Thoracic aorta (tissue), 2 donors: ENCODE results near the gene FARP1. TPM values are rescaled to one million over a fixed set of nuclear protein-coding genes. Genes with fewer than 3 reads are reported as not detected.

ENCODE experiments used
- ATAC-seq: fragments of 150-250 bp; one replicate; pipeline ENCODE4 v1.8.0; 2017; ENCODE audit warnings: low read depth; ENCODE audit not compliant: insufficient number of reproducible peaks, low FRiP score
- DNase-seq: peaks from one replicate; pipeline ENCODE4 v3.0.0-alpha.2; 2020; ENCODE audit warnings: low spot score
- H3K27ac ChIP-seq, 2 donors: fragments of 200-600 bp; sonication (generic); 1 replicate in 1 of 2; 2 replicates in 1 of 2; pipeline ENCODE4 v1.5.1; 2016; ENCODE audit warnings: mild to moderate bottlenecking in 2 of 2, moderate library complexity in 2 of 2
- H3K27me3 ChIP-seq: fragments of 200-600 bp; sonication (generic); replicated peaks from 2 replicates; pipeline ENCODE4 v1.6.0; 2016; ENCODE audit warnings: mild to moderate bottlenecking; ENCODE audit not compliant: insufficient read depth
- H3K36me3 ChIP-seq: fragments of 200-600 bp; sonication (generic); one replicate; pipeline ENCODE4 v1.5.1; 2016
- H3K4me1 ChIP-seq, 2 donors: fragments of 200-600 bp; sonication (generic); 1 replicate in 1 of 2; 2 replicates in 1 of 2; pipeline versions ENCODE4 v1.5.1 to v1.6.0; 2016; ENCODE audit warnings: low read depth in 2 of 2, mild to moderate bottlenecking in 1 of 2; ENCODE audit not compliant: control insufficient read depth in 1 of 2
- H3K4me3 ChIP-seq: fragments of 200-600 bp; sonication (generic); 2 replicates; pipeline ENCODE4 v1.5.1; 2016; ENCODE audit warnings: mild to moderate bottlenecking
- H3K9me3 ChIP-seq: fragments of 200-600 bp; sonication (generic); 2 replicates; pipeline ENCODE4 v1.5.1; 2016
- total RNA-seq, 2 donors: library from RNA; depleted of rRNA; stranded (reverse); fragments of >200 nt; gene quantifications; one replicate each; pipeline versions ENCODE4 v1.1.0 to v1.2.3, GENCODE V29; 2016
- TF ChIP-seq, protein P1 (sequence below): fragments of 200-600 bp; sonication (generic); IDR thresholded peaks from one replicate; pipeline ENCODE4 v1.5.1; 2019; ENCODE audit warnings: antibody characterized with exemption

The FARP1 gene
- total RNA-seq, 2 donors from 2014 or later, result 17.6 to 30.3 TPM

- Histone ChIP-seq H3K27me3 (no peaks in the 10 kb centered on the region), H3K4me1 (peaks cover 23 to 38% of the 10 kb centered on the region in 2 donors), H3K4me3 (peak overlapping the region; percentile 48), H3K36me3 (no peaks in the 10 kb centered on the region), H3K27ac (peak overlapping the region; percentile 67 to 75), H3K9me3 (no peaks in the 10 kb centered on the region)
- TF ChIP-seq, protein P1, sequence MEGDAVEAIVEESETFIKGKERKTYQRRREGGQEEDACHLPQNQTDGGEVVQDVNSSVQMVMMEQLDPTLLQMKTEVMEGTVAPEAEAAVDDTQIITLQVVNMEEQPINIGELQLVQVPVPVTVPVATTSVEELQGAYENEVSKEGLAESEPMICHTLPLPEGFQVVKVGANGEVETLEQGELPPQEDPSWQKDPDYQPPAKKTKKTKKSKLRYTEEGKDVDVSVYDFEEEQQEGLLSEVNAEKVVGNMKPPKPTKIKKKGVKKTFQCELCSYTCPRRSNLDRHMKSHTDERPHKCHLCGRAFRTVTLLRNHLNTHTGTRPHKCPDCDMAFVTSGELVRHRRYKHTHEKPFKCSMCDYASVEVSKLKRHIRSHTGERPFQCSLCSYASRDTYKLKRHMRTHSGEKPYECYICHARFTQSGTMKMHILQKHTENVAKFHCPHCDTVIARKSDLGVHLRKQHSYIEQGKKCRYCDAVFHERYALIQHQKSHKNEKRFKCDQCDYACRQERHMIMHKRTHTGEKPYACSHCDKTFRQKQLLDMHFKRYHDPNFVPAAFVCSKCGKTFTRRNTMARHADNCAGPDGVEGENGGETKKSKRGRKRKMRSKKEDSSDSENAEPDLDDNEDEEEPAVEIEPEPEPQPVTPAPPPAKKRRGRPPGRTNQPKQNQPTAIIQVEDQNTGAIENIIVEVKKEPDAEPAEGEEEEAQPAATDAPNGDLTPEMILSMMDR, result no peak
- DNase-seq, result peak; percentile 85
- ATAC-seq, result peak; percentile 92
Observed at GRCh38 chr13:98484289-98485219, 341.7 kb downstream of the FARP1 start.

GRCh38 chr13:98485561-98485960 is 342.7 kb downstream of the FARP1 start:
- no peaks in the 10 kb centered on the region for H3K9me3 ChIP-seq
- H3K4me1 ChIP-seq, result peaks cover 23 to 38% of the 10 kb centered on the region in 2 donors
- no peak overlapping the region for H3K4me3 ChIP-seq
- no peak for ATAC-seq
- H3K27ac ChIP-seq, result peak overlapping the region; percentile 67 to 75
- no peak for DNase-seq
- TF ChIP-seq, protein P1, result no peak
- H3K36me3 ChIP-seq, result no peaks in the 10 kb centered on the region
- no peaks in the 10 kb centered on the region for H3K27me3 ChIP-seq

DNA sequence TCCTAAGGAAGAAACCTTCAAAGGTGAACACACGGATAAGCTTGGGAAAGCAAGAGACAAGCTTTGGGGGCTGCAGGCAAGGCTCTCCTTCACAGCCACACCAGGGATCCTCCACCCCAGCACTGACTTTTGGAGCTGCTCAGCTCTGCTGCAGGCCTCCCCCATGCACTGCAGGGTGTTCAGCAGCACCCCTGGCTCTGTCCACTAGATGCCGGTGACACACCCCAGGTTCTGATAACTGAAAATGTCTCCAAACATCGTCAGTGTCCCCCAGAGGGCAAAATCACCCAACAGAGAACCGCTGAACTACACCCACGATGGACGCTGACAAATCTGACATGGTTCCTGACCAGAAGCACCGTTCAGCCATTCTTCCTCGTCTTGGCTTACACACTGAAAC is 343.5 kb downstream of the FARP1 start:
- H3K36me3 ChIP-seq, result no peaks in the 10 kb centered on the region
- H3K27ac ChIP-seq, result no peak overlapping the region
- H3K9me3 ChIP-seq, result no peaks in the 10 kb centered on the region
- no peak overlapping the region for H3K4me3 ChIP-seq
- TF ChIP-seq, protein P1, result no peak
- DNase-seq, result no peak
- ATAC-seq, result no peak
- H3K27me3 ChIP-seq, result no peaks in the 10 kb centered on the region
- peaks cover 23 to 38% of the 10 kb centered on the region in 2 donors for H3K4me1 ChIP-seq

DNA sequence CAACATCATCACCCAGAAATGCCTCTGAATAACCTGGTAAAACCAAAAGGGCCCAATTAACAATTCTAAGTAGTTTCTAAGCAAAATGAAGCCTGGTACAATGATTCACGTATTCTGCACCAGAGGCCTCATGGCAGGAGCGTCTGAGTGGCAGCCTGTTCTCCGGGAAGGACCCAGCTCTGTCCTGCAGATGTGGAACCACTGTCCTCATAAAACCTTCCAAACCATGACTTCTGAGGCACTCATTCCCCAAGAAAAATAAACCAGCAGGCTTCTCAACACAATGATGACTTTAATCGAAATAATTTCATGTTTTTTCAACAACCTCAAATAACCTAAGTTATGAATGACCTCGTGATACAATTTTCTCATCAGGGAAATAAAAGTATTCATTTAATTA is 344.1 kb downstream of the FARP1 start:
- TF ChIP-seq, protein P1, result no peak
- Histone ChIP-seq H3K36me3 (no peaks in the 10 kb centered on the region), H3K4me1 (peaks cover 23 to 38% of the 10 kb centered on the region in 2 donors), H3K9me3 (no peaks in the 10 kb centered on the region), H3K27me3 (no peaks in the 10 kb centered on the region), H3K4me3 (no peak overlapping the region), H3K27ac (no peak overlapping the region)
- ATAC-seq, result no peak
- no peak for DNase-seq

GRCh38 chr13:98487522-98487921 is 344.6 kb downstream of the FARP1 start:
- Histone ChIP-seq H3K27me3 (no peaks in the 10 kb centered on the region), H3K27ac (no peak overlapping the region), H3K4me3 (no peak overlapping the region), H3K4me1 (peaks cover 22 to 34% of the 10 kb centered on the region in 2 donors), H3K36me3 (no peaks in the 10 kb centered on the region), H3K9me3 (no peaks in the 10 kb centered on the region)
- TF ChIP-seq, protein P1, result no peak
- DNase-seq (no peak), ATAC-seq (no peak)
